ENCODE data around the gene DIP2B. TPM values are rescaled to one million over a fixed set of nuclear protein-coding genes. Genes with fewer than 3 reads are reported as not detected.
A peak's percentile ranks its signal among the peaks of the same experiment; 100 is the strongest.

DIP2B gene
- polyA plus RNA-seq, 2 of the 4 experiments (the other 2 are of a cell fraction), result 16.9 to 29.3 TPM

DNA sequence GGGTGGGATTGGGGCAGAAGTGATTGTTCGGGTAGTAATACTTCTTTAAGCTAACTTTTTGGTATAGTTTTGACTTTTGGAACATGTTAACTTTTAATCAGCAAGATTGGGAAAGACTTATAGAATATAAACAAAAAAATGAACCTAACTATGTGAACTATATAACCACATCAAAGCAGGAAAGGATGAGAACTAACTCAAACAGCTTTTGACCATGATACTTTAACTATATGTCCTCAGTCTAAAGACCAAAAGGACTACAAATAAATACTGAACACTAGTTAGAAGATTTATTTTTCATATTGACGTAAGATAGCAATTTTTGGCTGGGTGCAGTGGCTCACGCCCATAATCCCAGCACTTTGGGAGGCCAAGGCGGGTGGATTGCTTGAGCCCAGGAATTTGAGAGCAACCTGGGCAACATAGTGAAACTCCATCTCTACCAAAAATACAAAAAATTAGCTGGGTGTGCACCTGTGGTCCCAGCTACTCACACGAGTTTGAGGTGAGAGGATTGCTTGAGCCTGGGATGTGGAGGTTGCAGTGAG lies 150.7 kb downstream of the DIP2B start:
- TF ChIP-seq KDM1A (IDR thresholded peaks at IDR 0.05; ENCODE audit: low read depth) (no peak), RCOR1 (IDR thresholded peaks at IDR 0.05; ENCODE audit: low read depth, low read length) (no peak), MYC (IDR thresholded peaks at IDR 0.05; ENCODE audit: borderline replicate concordance, low read length) (no peak), RAD21 (conservative IDR thresholded peaks at IDR 0.05 in 1 of 2, IDR thresholded peaks at IDR 0.05 in 1 of 2) (no peak), BHLHE40 (IDR thresholded peaks at IDR 0.05; ENCODE audit: low read depth, low read length) (no peak), POLR2A (IDR thresholded peaks at IDR 0.05; ENCODE audit: low read length) (no peak), RARB (CRISPR knock-in tag; IDR thresholded peaks at IDR 0.05) (no peak), MAZ (IDR thresholded peaks at IDR 0.05; ENCODE audit: borderline replicate concordance, low read depth, low read length) (no peak), GATA3 (IDR thresholded peaks at IDR 0.05; ENCODE audit: borderline replicate concordance) (no peak), EP300 (IDR thresholded peaks at IDR 0.05) (no peak)
- TF ChIP-seq, protein P1, sequence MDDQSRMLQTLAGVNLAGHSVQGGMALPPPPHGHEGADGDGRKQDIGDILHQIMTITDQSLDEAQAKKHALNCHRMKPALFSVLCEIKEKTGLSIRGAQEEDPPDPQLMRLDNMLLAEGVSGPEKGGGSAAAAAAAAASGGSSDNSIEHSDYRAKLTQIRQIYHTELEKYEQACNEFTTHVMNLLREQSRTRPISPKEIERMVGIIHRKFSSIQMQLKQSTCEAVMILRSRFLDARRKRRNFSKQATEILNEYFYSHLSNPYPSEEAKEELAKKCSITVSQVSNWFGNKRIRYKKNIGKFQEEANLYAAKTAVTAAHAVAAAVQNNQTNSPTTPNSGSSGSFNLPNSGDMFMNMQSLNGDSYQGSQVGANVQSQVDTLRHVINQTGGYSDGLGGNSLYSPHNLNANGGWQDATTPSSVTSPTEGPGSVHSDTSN (IDR thresholded peaks at IDR 0.05), result no peak
- TF ChIP-seq, protein P2, sequence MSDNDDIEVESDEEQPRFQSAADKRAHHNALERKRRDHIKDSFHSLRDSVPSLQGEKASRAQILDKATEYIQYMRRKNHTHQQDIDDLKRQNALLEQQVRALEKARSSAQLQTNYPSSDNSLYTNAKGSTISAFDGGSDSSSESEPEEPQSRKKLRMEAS (IDR thresholded peaks at IDR 0.05), result no peak
- TF ChIP-seq, protein P3, sequence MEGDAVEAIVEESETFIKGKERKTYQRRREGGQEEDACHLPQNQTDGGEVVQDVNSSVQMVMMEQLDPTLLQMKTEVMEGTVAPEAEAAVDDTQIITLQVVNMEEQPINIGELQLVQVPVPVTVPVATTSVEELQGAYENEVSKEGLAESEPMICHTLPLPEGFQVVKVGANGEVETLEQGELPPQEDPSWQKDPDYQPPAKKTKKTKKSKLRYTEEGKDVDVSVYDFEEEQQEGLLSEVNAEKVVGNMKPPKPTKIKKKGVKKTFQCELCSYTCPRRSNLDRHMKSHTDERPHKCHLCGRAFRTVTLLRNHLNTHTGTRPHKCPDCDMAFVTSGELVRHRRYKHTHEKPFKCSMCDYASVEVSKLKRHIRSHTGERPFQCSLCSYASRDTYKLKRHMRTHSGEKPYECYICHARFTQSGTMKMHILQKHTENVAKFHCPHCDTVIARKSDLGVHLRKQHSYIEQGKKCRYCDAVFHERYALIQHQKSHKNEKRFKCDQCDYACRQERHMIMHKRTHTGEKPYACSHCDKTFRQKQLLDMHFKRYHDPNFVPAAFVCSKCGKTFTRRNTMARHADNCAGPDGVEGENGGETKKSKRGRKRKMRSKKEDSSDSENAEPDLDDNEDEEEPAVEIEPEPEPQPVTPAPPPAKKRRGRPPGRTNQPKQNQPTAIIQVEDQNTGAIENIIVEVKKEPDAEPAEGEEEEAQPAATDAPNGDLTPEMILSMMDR (IDR thresholded peaks at IDR 0.05), result no peak
- TF ChIP-seq, protein P4, sequence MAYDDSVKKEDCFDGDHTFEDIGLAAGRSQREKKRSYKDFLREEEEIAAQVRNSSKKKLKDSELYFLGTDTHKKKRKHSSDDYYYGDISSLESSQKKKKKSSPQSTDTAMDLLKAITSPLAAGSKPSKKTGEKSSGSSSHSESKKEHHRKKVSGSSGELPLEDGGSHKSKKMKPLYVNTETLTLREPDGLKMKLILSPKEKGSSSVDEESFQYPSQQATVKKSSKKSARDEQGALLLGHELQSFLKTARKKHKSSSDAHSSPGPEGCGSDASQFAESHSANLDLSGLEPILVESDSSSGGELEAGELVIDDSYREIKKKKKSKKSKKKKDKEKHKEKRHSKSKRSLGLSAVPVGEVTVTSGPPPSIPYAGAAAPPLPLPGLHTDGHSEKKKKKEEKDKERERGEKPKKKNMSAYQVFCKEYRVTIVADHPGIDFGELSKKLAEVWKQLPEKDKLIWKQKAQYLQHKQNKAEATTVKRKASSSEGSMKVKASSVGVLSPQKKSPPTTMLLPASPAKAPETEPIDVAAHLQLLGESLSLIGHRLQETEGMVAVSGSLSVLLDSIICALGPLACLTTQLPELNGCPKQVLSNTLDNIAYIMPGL (CRISPR knock-in tag; IDR thresholded peaks at IDR 0.05; ENCODE audit: borderline replicate concordance), result no peak
- ATAC-seq (no peak), FAIRE-seq (no peak), DNase-seq (ENCODE audit: low read depth in 1 of 2, low spot score in 1 of 2) (no peak)
- Histone ChIP-seq H3K9me3 (no peaks in the 10 kb centered on the region), H3K27ac (no peak overlapping the region), H3K4me3 (no peak overlapping the region), H3K4me2 (no peak overlapping the region), H3K4me1 (peaks cover 18% of the 10 kb centered on the region)
- ChIA-PET POLR2A (no interaction called here), CTCF (no interaction called here)
- 84% methylated on average over 5 of the region's 5 CpGs for WGBS (ENCODE audit: missing lambda C conversion rate)

DNA sequence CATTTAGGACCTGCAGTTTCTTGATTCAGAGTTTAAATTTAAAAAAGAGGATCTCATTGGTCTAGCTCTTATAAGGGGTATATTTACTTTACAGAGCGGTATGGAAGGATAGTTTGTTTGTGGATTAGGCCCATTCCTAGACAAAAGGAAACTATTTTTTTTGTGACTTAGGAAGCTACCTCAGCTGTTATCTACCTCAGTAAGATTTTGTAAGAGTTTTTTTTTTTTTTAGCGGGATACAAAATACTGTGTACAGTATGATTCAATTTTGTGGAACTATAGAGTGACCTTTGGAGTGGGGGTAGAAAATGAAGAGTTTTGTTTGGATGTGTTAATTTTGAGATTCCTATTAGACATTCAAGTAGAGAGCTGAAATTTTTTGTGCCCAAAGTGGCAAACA lies 154.5 kb downstream of the DIP2B start:
- Histone ChIP-seq H3K9me3 (no peaks in the 10 kb centered on the region), H3K27ac (peak overlapping the region; percentile 37 to 42; a peak in 3 of 6 replicates), H3K4me1 (peaks cover 27% of the 10 kb centered on the region), H3K4me3 (no peak overlapping the region), H3K4me2 (peak overlapping the region; percentile 50)
- ATAC-seq (peak; percentile 24 to 66; a peak in 4 of 6 replicates), FAIRE-seq (no peak), DNase-seq (ENCODE audit: low read depth in 1 of 2, low spot score in 1 of 2) (no peak)
- POLR2A ChIA-PET, result interaction anchor here (0.6 kb wide), 1 partner anchor 108 kb away, joined by 4 read pairs; no protein-coding TSS in a partner anchor
- CTCF ChIA-PET, result interaction anchor here (0.6 to 2.6 kb wide), 4 partner anchors 21 to 443 kb away, joined by 4 to 16 read pairs (median 6); partner anchors contain the start of gene DIP2B
- 0 out of 2 replicates have a peak, but pooled peaks have one; percentile 20 for TF ChIP-seq JUNB (IDR thresholded peaks at IDR 0.05)
- TF ChIP-seq NR3C1 (IDR thresholded peaks at IDR 0.05), result no peak
- WGBS (ENCODE audit: missing lambda C conversion rate), result 21% methylated on average over 2 of the region's 2 CpGs

DNA sequence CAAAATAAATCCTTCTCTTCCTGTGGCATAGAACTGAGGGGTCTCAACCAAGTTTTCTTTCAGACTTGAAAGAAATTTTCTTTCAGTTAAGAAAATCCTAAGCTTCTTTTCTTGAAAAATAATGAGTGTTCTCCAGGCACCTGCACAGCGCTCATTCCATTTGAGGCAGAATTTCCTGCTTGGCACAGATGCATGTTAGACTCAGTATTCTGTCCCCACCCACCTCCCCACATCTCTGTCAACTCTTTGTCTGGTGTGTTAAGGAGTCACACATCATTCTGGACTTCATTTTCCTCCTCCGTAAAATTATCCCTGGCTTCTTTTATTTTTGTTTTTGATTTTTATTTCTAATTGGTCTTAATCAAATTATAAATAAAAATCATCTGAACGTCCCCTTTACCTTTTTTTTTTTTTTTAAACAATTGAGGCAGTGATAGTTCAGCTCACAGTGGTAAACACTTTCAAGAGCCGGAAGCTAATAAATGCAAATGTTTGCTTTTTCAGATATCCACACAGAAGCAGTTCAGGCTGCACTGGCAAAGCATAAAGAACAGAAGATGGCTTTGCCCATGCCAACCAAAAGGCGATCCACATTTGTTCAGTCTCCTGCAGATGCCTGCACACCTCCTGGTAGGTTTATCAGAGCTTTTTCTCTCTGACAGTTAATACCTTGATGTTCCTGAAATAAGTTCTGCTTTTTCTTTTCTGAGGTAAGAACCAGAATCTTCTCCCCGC lies 155.1 kb downstream of the DIP2B start:
- DNase-seq (ENCODE audit: low read depth in 1 of 2, low spot score in 1 of 2), result no peak
- no peak for FAIRE-seq
- H3K27ac ChIP-seq, result peak overlapping the region; percentile 29 to 37; a peak in 3 of 6 replicates
- ChIA-PET CTCF (interaction anchor here (1.5 to 2.6 kb wide), 3 partner anchors 22 to 155 kb away, joined by 4 to 16 read pairs (median 7); partner anchors contain the start of gene DIP2B), POLR2A (no interaction called here)
- H3K4me1 ChIP-seq, result peaks cover 33% of the 10 kb centered on the region
- ATAC-seq, result peak in 1 of 2 experiments; percentile 63; a peak in 2 of 6 replicates
- WGBS (ENCODE audit: missing lambda C conversion rate), result 72% methylated on average over 6 of the region's 6 CpGs
- no peaks in the 10 kb centered on the region for H3K9me3 ChIP-seq
- H3K4me3 ChIP-seq, result no peak overlapping the region
- H3K4me2 ChIP-seq, result peak overlapping the region; percentile 50
- TF ChIP-seq ESRRA (IDR thresholded peaks at IDR 0.05; ENCODE audit: borderline replicate concordance, low read length) (no peak), HOXB5 (CRISPR knock-in tag; IDR thresholded peaks at IDR 0.05) (no peak), CHD4 (IDR thresholded peaks at IDR 0.05; ENCODE audit: borderline replicate concordance) (no peak), FOSL2 (IDR thresholded peaks at IDR 0.05) (no peak), FOSL2 (CRISPR knock-in tag; IDR thresholded peaks at IDR 0.05) (no peak), KDM1A (IDR thresholded peaks at IDR 0.05; ENCODE audit: low read depth) (no peak), ZNF302 (CRISPR knock-in tag; IDR thresholded peaks at IDR 0.05) (no peak), HOXB13 (CRISPR knock-in tag; IDR thresholded peaks at IDR 0.05; ENCODE audit: low read depth) (no peak), CBX2 (IDR thresholded peaks at IDR 0.05; ENCODE audit: borderline replicate concordance, low read depth) (no peak), BHLHE40 (IDR thresholded peaks at IDR 0.05; ENCODE audit: low read depth, low read length) (no peak), NR3C1 (IDR thresholded peaks at IDR 0.05) (no peak), NPAS2 (CRISPR knock-in tag; IDR thresholded peaks at IDR 0.05; ENCODE audit: borderline replicate concordance) (no peak)
- TF ChIP-seq, protein P5, sequence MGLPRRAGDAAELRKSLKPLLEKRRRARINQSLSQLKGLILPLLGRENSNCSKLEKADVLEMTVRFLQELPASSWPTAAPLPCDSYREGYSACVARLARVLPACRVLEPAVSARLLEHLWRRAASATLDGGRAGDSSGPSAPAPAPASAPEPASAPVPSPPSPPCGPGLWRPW (IDR thresholded peaks at IDR 0.05), result no peak
- TF ChIP-seq, protein P6, sequence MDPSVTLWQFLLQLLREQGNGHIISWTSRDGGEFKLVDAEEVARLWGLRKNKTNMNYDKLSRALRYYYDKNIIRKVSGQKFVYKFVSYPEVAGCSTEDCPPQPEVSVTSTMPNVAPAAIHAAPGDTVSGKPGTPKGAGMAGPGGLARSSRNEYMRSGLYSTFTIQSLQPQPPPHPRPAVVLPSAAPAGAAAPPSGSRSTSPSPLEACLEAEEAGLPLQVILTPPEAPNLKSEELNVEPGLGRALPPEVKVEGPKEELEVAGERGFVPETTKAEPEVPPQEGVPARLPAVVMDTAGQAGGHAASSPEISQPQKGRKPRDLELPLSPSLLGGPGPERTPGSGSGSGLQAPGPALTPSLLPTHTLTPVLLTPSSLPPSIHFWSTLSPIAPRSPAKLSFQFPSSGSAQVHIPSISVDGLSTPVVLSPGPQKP (IDR thresholded peaks at IDR 0.05; ENCODE audit: low read depth, low read length), result no peak

Measured in A549 (cell line).